Lung (tissue), 12 donors: ENCODE results near the gene NOTCH1. TPM values are rescaled to one million over a fixed set of nuclear protein-coding genes. Genes with fewer than 3 reads are reported as not detected.

Experiments used
- ATAC-seq: fragments of 200-7000 bp; cut with Tn5 transposase; one replicate; pipeline ENCODE4 v1.9.1; 2020; ENCODE audit warnings: moderate number of reproducible peaks; ENCODE audit not compliant: insufficient read depth, low FRiP score
- DNase-seq, 3 donors: peaks; one replicate each; pipeline ENCODE4 v3.0.0-alpha.2; 2013 to 2017
- H3K27ac ChIP-seq, 2 donors: one replicate each; pipeline ENCODE4 v1.5.1; 2013; ENCODE audit warnings: mild to moderate bottlenecking in 2 of 2, moderate library complexity in 2 of 2, control low read depth in 1 of 2, inconsistent platforms in 1 of 2, low read depth in 1 of 2, low read length in 1 of 2
- H3K27me3 ChIP-seq, 3 donors: one replicate each; pipeline ENCODE4 v1.5.1; 2013; ENCODE audit warnings: low read length in 2 of 3; ENCODE audit not compliant: control insufficient read depth in 3 of 3, insufficient read depth in 3 of 3
- H3K36me3 ChIP-seq, 4 donors: one replicate each; pipeline ENCODE4 v1.5.1; 2013; ENCODE audit warnings: low read length in 4 of 4, mild to moderate bottlenecking in 1 of 4, moderate library complexity in 1 of 4; ENCODE audit not compliant: control insufficient read depth in 4 of 4, insufficient read depth in 4 of 4
- H3K4me1 ChIP-seq, 5 donors: one replicate each; pipeline ENCODE4 v1.5.1; 2013; ENCODE audit warnings: low read length in 5 of 5, mild to moderate bottlenecking in 2 of 5, moderate library complexity in 1 of 5; ENCODE audit not compliant: control insufficient read depth in 5 of 5, insufficient read depth in 5 of 5
- H3K4me3 ChIP-seq: one replicate; pipeline ENCODE4 v1.5.1; 2013; ENCODE audit warnings: mild to moderate bottlenecking, control low read depth, moderate library complexity
- H3K9ac ChIP-seq, 2 donors: one replicate each; pipeline ENCODE4 v1.5.1; 2013; ENCODE audit warnings: low read length in 2 of 2, control low read depth in 1 of 2; ENCODE audit not compliant: insufficient read depth in 1 of 2
- H3K9me3 ChIP-seq, 4 donors: one replicate each; pipeline ENCODE4 v1.5.1; 2013; ENCODE audit warnings: low read length in 3 of 4, mild to moderate bottlenecking in 1 of 4, moderate library complexity in 1 of 4; ENCODE audit not compliant: control insufficient read depth in 4 of 4, insufficient read depth in 3 of 4
- WGBS, 2 donors: extraction: QIAGEN DNeasy Blood & Tissue Kit; methylation state at CpG; one replicate each; pipeline ENCODE4 v1.1.7; 2013; 5-methylcytosine and 5-hydroxymethylcytosine counted together
- polyA plus RNA-seq, 2 donors: library from polyadenylated mRNA; stranded (reverse); fragments of 200-250 nt; gene quantifications; one replicate each; pipeline ENCODE4 v1.2.1, GENCODE V29; 2013
- total RNA-seq, 2 donors: library from RNA; depleted of rRNA in 1 of 2; stranded (reverse); fragments of >200 nt in 1 of 2; gene quantifications; one replicate each; pipeline ENCODE4 v1.2.1, GENCODE V29; 2014 to 2021
- TF ChIP-seq, protein P1 (sequence below): IDR thresholded peaks from 2 replicates; pipeline ENCODE4 v1.5.1; 2012; ENCODE audit warnings: mild to moderate bottlenecking; ENCODE audit errors: control extremely low read depth, extremely low read depth
- donor health status: control.
- donor health status: control.
- donor health status: Bipolar disorder and iron deficiency.
- donor health status: healthy.
- donor health status: DM: yes; HTN: yes; CAD: no.

Gene NOTCH1
- total and polyA plus RNA-seq, 4 donors = 23.9 to 101 (median 44.5) TPM

DNA sequence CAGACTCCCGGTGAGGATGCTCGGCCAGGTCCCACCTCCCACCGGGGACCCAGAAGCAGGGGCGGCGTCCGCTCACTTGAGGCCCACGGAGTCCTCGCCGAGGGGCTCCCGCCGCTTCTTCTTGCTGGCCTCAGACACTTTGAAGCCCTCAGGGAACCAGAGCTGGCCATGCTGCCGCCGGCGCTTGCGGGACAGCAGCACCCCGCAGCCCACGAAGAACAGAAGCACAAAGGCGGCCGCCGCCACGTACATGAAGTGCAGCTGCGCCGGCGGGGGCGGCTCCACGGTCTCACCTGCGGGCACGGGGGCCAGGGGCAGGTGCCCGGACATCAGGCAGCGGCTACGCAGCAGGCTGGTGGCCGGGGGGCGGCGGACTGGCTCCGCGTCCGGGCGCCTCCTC lies 43.7 kb downstream of the NOTCH1 start:
- DNase-seq (no peak), ATAC-seq (no peak)
- TF ChIP-seq, protein P1, sequence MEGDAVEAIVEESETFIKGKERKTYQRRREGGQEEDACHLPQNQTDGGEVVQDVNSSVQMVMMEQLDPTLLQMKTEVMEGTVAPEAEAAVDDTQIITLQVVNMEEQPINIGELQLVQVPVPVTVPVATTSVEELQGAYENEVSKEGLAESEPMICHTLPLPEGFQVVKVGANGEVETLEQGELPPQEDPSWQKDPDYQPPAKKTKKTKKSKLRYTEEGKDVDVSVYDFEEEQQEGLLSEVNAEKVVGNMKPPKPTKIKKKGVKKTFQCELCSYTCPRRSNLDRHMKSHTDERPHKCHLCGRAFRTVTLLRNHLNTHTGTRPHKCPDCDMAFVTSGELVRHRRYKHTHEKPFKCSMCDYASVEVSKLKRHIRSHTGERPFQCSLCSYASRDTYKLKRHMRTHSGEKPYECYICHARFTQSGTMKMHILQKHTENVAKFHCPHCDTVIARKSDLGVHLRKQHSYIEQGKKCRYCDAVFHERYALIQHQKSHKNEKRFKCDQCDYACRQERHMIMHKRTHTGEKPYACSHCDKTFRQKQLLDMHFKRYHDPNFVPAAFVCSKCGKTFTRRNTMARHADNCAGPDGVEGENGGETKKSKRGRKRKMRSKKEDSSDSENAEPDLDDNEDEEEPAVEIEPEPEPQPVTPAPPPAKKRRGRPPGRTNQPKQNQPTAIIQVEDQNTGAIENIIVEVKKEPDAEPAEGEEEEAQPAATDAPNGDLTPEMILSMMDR = no peak
- Histone ChIP-seq H3K4me3 (no peak overlapping the region), H3K36me3 (peaks cover 4 to 95% (median 19%) of the 10 kb centered on the region in 4 donors), H3K9ac (no peak overlapping the region), H3K9me3 (no peaks in the 10 kb centered on the region), H3K27me3 (no peaks in the 10 kb centered on the region), H3K27ac (no peak overlapping the region), H3K4me1 (peaks cover 0 to 1% (median 0%) of the 10 kb centered on the region in 5 donors)
- WGBS, 2 donors = 97 to 98% methylated on average over 33 to 38 of the region's 38 CpGs

DNA sequence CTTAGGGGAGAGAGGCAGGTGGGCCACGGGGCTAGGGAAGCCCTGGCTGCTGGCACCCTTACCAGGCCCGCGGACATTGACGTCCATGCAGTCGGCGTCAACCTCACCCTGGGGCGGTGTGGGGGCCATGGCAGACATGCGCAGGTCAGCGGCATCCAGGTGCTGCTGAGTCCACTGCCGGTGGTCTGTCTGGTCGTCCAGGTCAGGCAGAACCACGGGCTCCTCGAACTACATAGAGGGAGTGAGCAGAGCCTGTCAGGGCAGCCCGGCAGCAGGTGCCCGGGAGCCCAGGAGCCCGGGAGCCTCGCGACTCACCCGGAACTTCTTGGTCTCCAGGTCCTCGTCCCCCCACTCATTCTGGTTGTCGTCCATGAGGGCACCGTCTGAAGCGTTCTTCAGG lies 44.2 kb downstream of the NOTCH1 start:
- Histone ChIP-seq H3K4me3 (no peak overlapping the region), H3K36me3 (peaks cover 4 to 95% (median 20%) of the 10 kb centered on the region in 4 donors), H3K4me1 (peaks cover 0 to 1% (median 0%) of the 10 kb centered on the region in 5 donors), H3K27me3 (no peaks in the 10 kb centered on the region), H3K9ac (no peak overlapping the region), H3K9me3 (no peaks in the 10 kb centered on the region), H3K27ac (no peak overlapping the region)
- ATAC-seq (no peak), DNase-seq (no peak)
- WGBS, 2 donors = 95 to 97% methylated on average over 23 of the region's 23 CpGs
- TF ChIP-seq, protein P1 = no peak

DNA sequence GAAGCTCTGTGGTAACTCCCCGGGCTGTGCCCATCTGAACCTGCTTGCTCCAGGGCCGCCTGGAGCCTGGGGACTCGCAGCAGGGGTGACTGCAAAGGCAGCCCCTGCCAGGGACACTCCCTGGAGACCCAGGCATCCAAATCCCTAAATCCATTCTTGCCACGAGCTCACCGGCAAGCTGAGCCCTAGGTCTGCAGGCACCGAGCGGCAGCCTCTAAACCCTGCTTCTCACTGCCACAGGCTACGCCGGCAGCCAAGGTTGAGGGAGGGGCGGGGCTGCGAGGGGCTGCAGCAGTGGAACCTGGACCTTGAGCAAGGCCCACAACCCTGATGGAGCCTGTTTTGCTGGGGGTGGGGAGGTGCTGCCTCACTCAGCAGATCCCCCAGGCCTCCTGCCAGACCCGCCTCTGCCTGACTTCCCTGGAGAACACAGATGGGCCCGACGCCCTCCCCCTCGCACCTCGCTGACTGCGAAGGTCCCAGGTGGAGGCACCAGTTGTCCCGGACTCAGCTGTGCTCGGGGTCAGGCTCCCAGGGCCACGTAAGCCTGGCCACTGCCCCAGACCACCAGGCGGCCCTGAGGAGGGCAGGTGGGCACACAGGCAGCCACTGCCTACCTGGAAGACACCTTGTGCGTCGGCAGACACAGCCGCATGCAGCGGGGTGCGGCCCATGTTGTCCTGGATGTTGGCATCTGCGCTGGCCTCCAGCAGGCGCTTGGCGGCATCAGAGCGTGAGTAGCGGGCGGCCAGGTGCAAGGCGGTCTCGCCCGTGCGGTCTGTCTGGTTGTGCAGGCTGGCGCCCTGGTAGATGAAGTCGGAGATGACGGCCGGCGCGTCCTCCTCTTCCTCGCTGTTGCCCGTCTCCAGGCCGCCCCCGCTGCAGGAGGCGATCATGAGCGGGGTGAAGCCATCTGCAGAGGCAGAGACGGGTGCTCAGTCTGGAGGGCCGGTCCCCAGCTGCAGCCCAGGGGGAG lies 45.6 kb downstream of the NOTCH1 start:
- ATAC-seq = no peak

More for the DNA sequence above, 45.6 kb downstream of the NOTCH1 start:
- Histone ChIP-seq H3K4me1 (peaks cover 0 to 1% (median 0%) of the 10 kb centered on the region in 5 donors), H3K9ac (no peak overlapping the region), H3K4me3 (no peak overlapping the region), H3K36me3 (peaks cover 2 to 93% (median 21%) of the 10 kb centered on the region in 4 donors), H3K9me3 (no peaks in the 10 kb centered on the region), H3K27ac (peak overlapping the region in 1 of 2 donors; percentile 12), H3K27me3 (no peaks in the 10 kb centered on the region)
- no peak for DNase-seq
- WGBS, 2 donors = 95 to 96% methylated on average over 49 to 50 of the region's 50 CpGs
- TF ChIP-seq, protein P1 = no peak
